GM19324 (cell line): ENCODE data around the gene PDE6D.
"Not testable (repeated sequence)": the region's sequence is repeated elsewhere in the genome, so short reads cannot be mapped to it uniquely, and the experiment has no call there.

Experiments
- ATAC-seq: cut with Tn5 transposase; IDR thresholded peaks from one replicate; pipeline ENCODE4 v1.9.1; 2021; ENCODE audit warnings: mild to moderate bottlenecking, moderate library complexity; ENCODE audit not compliant: unreplicated experiment, low FRiP score

The PDE6D gene

GRCh38 chr2:231720987-231721966 lies 59.8 kb downstream of the PDE6D start:
- peak; percentile 69 for ATAC-seq

DNA sequence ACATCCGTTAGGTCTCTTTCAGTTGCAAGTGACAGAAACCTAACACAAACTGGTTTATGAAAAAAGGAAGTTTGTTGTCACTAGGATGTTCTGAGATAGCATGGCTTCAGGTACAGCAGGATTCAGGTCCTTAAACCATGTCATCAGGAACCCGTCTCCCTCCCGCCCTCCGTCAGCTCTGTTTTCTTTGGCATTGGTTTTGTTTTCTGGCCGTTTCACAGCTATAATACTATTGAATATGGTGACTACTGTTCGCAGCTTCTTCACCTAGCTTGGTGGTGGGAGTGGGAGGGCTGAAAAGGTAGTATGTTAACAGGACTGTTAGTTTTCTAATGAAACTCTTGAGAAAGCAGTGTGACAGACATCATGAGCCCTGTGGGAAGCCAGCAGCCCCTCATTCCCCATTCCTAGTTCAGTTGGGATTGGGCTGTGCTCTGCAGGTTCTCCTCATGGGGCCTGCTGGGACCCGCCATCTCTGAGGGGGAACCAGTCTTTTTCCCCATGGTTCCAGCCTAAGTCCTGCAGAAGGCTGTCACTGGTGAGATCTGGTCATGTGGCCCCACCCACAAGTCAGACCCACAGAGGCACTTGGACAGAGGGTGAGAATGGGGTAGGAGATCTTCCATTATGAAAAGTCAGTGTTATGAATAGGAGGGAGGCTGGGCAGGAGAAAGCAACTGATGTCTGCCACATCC lies 60.6 kb downstream of the PDE6D start:
- ATAC-seq, result no peak

DNA sequence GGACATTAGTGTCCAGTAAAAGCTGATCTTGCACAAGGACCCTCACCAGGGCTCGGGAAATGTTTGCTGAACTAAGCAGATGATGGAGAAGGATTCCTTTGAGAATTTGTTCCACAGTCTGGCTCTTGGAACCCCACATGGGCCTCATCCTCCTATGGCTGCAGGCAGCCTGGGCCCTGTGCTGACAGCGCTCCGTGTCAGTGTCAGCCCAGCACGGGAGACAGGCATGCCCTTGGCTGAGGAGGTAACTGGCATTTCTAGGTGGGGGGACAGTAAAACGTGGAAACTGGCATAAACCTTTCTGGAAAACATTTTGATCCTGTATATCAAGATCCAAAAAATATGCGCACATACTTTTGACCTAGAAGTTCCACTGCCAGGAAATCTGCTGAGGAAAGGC lies 62.3 kb downstream of the PDE6D start:
- ATAC-seq, result no peak

GRCh38 chr2:231717281-231718171 lies 63.6 kb downstream of the PDE6D start:
- no peak for ATAC-seq

DNA sequence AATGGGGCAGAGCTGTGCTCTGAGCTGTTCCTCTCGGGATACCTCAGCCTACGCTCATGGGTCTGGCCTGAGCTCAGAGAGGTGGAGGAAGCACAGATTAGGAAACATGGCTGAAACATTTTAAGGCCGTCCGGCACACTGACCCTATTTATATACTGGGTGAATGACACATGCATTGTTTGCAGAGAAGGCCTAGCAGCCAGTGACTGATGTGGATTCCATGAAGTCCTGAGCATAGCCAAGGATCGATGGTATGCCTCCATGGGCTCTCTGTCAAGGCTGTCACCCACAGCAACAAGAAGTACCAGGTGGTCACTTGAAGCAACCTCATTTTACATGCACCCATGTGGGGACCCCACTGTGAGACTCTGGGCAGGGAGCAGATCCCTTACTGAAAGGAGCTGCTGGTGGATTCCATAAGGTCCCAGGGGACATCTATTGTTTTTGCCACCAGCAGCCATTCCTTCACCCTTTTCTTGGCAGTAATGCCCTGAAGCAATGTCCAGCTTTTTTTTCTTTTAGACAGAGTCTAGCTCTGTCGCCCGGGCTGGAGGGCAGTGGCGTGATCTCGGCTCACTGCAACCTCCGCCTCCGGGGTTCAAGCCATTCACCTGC lies 64.3 kb downstream of the PDE6D start:
- ATAC-seq, result no peak

- ATAC-seq, result no peak
These were observed 65.0 kb downstream of the PDE6D start for GRCh38 chr2:231715988-231716616.

- no peak for ATAC-seq
These were observed 65.6 kb downstream of the PDE6D start for GRCh38 chr2:231715499-231715837.

DNA sequence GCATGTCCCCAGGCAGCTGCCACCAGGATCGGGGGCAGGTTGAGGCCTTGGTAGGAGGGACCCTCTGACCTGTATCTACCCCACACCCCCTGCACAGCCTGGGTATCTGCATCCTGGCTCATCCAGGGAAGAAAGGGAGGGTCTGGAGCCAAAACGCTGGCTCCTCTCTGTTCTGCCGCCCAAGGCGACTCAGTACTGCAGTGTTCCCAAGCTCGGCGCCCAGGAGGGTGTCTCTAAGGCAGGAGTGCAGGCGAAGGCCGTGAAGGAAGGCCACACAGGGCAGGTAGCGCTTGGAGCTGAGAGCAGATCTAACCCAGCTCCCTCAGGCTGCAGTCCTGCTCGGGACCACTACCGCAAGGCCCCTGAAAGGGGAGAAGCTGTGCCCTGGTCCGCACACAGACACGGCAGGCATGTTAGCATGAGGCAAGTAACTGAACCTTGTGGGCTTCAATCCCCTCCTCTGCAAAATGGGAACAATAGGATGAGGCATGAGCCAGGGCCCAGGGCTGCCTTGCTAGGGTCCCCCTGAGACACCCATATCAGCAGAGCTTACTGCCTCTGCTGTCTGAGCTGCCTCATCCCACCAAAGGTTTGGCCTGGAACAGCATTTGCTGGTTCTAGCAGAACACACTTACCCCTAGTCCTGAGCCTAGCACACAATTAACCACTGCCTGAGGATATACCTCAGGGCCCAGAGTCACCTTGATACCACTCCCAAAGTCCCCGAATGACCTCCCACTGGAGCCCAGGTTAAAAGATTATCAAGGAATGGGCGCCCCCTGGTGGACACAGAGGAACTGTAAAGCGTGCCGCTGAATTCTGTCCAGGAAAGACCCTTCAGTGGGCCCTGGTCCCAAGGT lies 66.2 kb downstream of the PDE6D start:
- no peak for ATAC-seq

- ATAC-seq, result no peak
These were observed 67.1 kb downstream of the PDE6D start for GRCh38 chr2:231713730-231714638.

- not testable (repeated sequence) for ATAC-seq
These were observed 67.7 kb downstream of the PDE6D start for GRCh38 chr2:231713406-231713729.

- not testable (repeated sequence) for ATAC-seq
These were observed 68.5 kb downstream of the PDE6D start for GRCh38 chr2:231712451-231713021.

- ATAC-seq, result no peak
These were observed 69.2 kb downstream of the PDE6D start for GRCh38 chr2:231711677-231712450.

DNA sequence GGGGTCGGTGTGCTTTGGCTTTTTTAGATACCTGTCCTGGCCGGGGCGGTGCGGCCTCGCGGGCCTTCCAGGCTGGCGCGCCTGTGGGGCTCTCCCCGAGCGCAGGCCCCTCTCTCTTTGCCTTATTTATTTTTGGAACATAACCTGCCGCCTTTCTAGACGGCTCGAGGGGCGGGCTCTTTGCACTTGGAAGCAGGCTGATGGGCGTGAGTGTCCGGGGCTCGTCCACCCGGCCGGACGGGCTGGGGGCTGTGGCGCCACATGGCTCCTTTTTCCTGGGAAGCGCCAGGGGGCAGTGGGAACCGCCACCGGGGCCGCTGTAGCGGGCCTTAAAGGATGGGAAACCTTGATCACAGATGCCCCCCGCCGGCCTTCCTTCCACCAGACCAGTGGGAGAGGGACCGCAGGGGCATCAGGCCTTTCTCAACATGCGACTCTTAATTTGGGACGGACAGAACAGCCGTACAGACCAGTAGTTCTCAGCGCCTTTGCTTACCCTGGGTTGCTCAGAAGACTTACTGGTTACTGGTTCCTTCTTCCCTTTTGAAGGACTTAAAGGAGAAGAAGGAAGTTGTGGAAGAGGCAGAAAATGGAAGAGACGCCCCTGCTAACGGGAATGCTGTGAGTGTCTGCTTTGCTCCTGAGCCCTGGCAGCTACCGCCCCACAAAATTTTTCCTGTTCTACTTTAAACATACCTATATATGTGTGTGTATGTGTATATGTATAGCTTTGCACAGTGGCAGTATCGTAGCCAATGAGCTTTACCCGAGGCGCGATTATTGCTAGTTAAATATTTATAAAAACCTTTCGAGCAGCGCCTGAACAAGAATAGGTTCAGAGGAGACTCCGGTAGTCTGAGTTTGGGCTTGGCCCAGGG lies 70.0 kb downstream of the PDE6D start:
- ATAC-seq, result no peak

DNA sequence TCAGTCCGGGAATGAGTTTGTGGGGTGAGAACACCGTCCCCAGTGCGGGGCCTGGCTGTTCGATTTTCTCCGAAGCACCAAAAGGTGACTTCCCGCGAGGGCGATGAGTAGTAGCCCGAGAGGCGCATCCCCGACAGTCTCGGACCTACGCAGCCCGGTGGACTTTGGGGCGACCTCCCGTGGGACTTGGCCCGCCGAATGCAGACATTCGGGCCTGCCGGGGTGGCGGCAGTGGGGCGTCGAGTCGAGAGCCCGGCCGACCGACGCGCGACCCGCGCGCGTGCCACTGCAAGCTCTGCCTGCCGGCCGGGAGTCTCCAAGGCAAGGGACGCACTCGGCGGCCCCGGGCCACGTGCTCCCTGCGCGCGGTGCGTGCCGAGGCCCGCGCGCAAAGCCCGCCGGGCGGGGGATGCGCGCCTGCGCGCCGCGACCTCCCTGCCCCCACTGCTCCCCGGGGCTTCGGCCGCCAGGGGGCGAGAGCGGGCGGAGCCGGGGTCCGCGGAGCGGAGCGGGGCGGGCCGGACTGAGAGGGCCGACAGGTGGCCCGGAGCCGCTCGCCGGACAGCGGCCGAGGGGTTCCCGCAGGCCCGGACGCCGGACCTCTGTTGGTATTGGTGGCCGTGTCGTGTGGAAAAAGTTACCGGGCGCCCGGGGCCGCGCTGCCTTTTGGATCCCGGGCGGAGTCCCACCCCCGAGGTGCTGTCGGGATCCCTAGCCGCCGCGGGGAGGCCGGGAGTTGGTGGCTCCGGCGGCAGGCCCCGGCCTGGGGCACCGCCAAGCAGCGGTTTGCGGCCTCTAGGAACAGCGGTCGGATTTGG lies 70.9 kb downstream of the PDE6D start:
- peak; percentile 24 for ATAC-seq

GRCh38 chr2:231709636-231709980 lies 71.5 kb downstream of the PDE6D start:
- no peak for ATAC-seq
